ENCODE measurements around the gene NEDD9.

NEDD9 gene

GRCh38 chr6:11190625-11191245 lies 41.7 kb downstream of the NEDD9 start:
- TF ChIP-seq EGR1 (IDR thresholded peaks at IDR 0.05) = no peak
- TF ChIP-seq RAD21 (IDR thresholded peaks at IDR 0.05; ENCODE audit: low read depth) = no peak
- TF ChIP-seq, protein P1, sequence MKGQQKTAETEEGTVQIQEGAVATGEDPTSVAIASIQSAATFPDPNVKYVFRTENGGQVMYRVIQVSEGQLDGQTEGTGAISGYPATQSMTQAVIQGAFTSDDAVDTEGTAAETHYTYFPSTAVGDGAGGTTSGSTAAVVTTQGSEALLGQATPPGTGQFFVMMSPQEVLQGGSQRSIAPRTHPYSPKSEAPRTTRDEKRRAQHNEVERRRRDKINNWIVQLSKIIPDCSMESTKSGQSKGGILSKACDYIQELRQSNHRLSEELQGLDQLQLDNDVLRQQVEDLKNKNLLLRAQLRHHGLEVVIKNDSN (IDR thresholded peaks at IDR 0.05) = no peak
- TF ChIP-seq TCF12 (IDR thresholded peaks at IDR 0.05; ENCODE audit: low read depth) = no peak
- no peak for TF ChIP-seq YY1 (IDR thresholded peaks at IDR 0.05; ENCODE audit: low read depth)
- TF ChIP-seq TAF1 (IDR thresholded peaks at IDR 0.05; ENCODE audit: low read depth) = no peak
- no peak for TF ChIP-seq EP300 (IDR thresholded peaks at IDR 0.05; ENCODE audit: borderline replicate concordance)
- no peak for TF ChIP-seq TEAD4 (IDR thresholded peaks at IDR 0.05)
- TF ChIP-seq CREB1 (IDR thresholded peaks at IDR 0.05; ENCODE audit: low read depth) = no peak
- no peak for TF ChIP-seq ZBTB7A (IDR thresholded peaks at IDR 0.05; ENCODE audit: low read depth)
- TF ChIP-seq, protein P2, sequence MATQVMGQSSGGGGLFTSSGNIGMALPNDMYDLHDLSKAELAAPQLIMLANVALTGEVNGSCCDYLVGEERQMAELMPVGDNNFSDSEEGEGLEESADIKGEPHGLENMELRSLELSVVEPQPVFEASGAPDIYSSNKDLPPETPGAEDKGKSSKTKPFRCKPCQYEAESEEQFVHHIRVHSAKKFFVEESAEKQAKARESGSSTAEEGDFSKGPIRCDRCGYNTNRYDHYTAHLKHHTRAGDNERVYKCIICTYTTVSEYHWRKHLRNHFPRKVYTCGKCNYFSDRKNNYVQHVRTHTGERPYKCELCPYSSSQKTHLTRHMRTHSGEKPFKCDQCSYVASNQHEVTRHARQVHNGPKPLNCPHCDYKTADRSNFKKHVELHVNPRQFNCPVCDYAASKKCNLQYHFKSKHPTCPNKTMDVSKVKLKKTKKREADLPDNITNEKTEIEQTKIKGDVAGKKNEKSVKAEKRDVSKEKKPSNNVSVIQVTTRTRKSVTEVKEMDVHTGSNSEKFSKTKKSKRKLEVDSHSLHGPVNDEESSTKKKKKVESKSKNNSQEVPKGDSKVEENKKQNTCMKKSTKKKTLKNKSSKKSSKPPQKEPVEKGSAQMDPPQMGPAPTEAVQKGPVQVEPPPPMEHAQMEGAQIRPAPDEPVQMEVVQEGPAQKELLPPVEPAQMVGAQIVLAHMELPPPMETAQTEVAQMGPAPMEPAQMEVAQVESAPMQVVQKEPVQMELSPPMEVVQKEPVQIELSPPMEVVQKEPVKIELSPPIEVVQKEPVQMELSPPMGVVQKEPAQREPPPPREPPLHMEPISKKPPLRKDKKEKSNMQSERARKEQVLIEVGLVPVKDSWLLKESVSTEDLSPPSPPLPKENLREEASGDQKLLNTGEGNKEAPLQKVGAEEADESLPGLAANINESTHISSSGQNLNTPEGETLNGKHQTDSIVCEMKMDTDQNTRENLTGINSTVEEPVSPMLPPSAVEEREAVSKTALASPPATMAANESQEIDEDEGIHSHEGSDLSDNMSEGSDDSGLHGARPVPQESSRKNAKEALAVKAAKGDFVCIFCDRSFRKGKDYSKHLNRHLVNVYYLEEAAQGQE (IDR thresholded peaks at IDR 0.05; ENCODE audit: low read depth) = no peak
- no peak for TF ChIP-seq CEBPB (IDR thresholded peaks at IDR 0.05)
- TF ChIP-seq MAX (IDR thresholded peaks at IDR 0.05) = no peak
- TF ChIP-seq FOXM1 (IDR thresholded peaks at IDR 0.05; ENCODE audit: borderline replicate concordance, low read depth) = no peak
- no peak for TF ChIP-seq NFIC (IDR thresholded peaks at IDR 0.05)

GRCh38 chr6:11189865-11190624 lies 42.4 kb downstream of the NEDD9 start:
- TF ChIP-seq NFIC (IDR thresholded peaks at IDR 0.05) = no peak
- no peak for TF ChIP-seq CEBPB (IDR thresholded peaks at IDR 0.05)
- TF ChIP-seq FOXM1 (IDR thresholded peaks at IDR 0.05; ENCODE audit: borderline replicate concordance, low read depth) = no peak
- TF ChIP-seq CREB1 (IDR thresholded peaks at IDR 0.05; ENCODE audit: low read depth) = no peak
- TF ChIP-seq, protein P1 (IDR thresholded peaks at IDR 0.05) = no peak
- TF ChIP-seq TCF12 (IDR thresholded peaks at IDR 0.05; ENCODE audit: low read depth) = no peak
- no peak for TF ChIP-seq EP300 (IDR thresholded peaks at IDR 0.05; ENCODE audit: borderline replicate concordance)
- no peak for TF ChIP-seq TAF1 (IDR thresholded peaks at IDR 0.05; ENCODE audit: low read depth)
- TF ChIP-seq MAX (IDR thresholded peaks at IDR 0.05) = no peak
- no peak for TF ChIP-seq EGR1 (IDR thresholded peaks at IDR 0.05)
- no peak for TF ChIP-seq ZBTB7A (IDR thresholded peaks at IDR 0.05; ENCODE audit: low read depth)
- TF ChIP-seq TEAD4 (IDR thresholded peaks at IDR 0.05) = no peak
- TF ChIP-seq, protein P2 (IDR thresholded peaks at IDR 0.05; ENCODE audit: low read depth) = no peak
- TF ChIP-seq RAD21 (IDR thresholded peaks at IDR 0.05; ENCODE audit: low read depth) = no peak
- TF ChIP-seq YY1 (IDR thresholded peaks at IDR 0.05; ENCODE audit: low read depth) = no peak

DNA sequence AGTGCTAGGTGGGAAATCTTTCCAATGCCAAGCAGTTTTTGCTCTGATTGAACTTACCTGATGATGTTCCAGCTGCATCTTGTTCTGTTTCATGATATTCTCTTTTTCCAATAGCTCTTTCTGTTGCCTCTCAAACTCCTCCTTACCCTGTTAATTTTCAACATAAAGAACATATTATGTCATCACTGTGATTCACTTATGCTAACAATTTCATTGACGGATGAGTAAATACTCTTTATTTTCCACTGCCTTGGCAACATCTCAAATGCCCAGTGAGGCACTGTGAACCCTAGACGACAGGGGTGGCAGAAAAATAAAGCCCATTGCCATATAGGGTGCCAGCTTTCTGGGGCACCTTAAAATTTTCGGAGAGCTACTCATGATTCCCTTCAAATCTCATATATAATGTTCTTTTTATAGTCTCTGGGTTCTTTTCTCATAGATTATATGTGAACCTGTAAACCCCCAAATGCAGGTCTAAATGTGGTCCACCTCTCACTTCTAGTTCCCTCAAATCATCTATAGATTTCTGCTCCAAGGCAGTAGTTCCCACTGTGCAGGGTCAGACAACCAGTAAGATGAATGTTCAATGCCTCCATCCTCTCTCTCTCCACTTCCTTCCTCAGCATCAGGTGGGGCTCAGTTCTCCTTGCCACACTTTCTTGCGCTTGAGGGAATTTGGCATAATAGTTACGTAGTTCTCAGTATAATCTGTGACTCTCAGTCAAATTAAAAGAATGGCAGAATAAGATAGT lies 44.1 kb downstream of the NEDD9 start:
- TF ChIP-seq EGR1 (IDR thresholded peaks at IDR 0.05) = no peak
- no peak for TF ChIP-seq FOXM1 (IDR thresholded peaks at IDR 0.05; ENCODE audit: borderline replicate concordance, low read depth)
- TF ChIP-seq TEAD4 (IDR thresholded peaks at IDR 0.05) = no peak
- TF ChIP-seq, protein P2 (IDR thresholded peaks at IDR 0.05; ENCODE audit: low read depth) = no peak
- TF ChIP-seq, protein P1 (IDR thresholded peaks at IDR 0.05) = no peak
- no peak for TF ChIP-seq TAF1 (IDR thresholded peaks at IDR 0.05; ENCODE audit: low read depth)
- TF ChIP-seq RAD21 (IDR thresholded peaks at IDR 0.05; ENCODE audit: low read depth) = no peak
- TF ChIP-seq TCF12 (IDR thresholded peaks at IDR 0.05; ENCODE audit: low read depth) = no peak
- TF ChIP-seq CREB1 (IDR thresholded peaks at IDR 0.05; ENCODE audit: low read depth) = no peak
- TF ChIP-seq ZBTB7A (IDR thresholded peaks at IDR 0.05; ENCODE audit: low read depth) = no peak
- no peak for TF ChIP-seq NFIC (IDR thresholded peaks at IDR 0.05)

Data from Ishikawa (cell line).